Breast epithelium (tissue), 4 donors: ENCODE measurements around the gene SPTB. TPM values are rescaled to one million over a fixed set of nuclear protein-coding genes. Genes with fewer than 3 reads are reported as not detected.

Experiments
- DNase-seq, 2 donors: peaks; one replicate each; pipeline ENCODE4 v3.0.0-alpha.2; 2019; ENCODE audit warnings: low spot score in 2 of 2
- H3K27ac ChIP-seq, 2 donors: fragments of 200-600 bp; sonication (generic) in 1 of 2; one replicate each; pipeline ENCODE4 v1.5.1; 2016 to 2019; ENCODE audit warnings: mild to moderate bottlenecking in 1 of 2
- H3K27me3 ChIP-seq, 2 donors: fragments of 200-600 bp; sonication (generic) in 1 of 2; one replicate each; pipeline versions ENCODE4 v1.5.1 to v1.6.0; 2017 to 2019; ENCODE audit warnings: control low read depth in 1 of 2, mild to moderate bottlenecking in 1 of 2
- H3K36me3 ChIP-seq: fragments of 200-600 bp; one replicate; pipeline ENCODE4 v1.5.1; 2019
- H3K4me1 ChIP-seq, 2 donors: fragments of 200-600 bp; sonication (generic); one replicate each; pipeline ENCODE4 v1.5.1; 2016 to 2019; ENCODE audit warnings: control low read depth in 1 of 2
- H3K4me3 ChIP-seq, 3 donors: fragments of 200-600 bp; sonication (generic); 1 replicate in 2 of 3; 2 replicates in 1 of 3; pipeline ENCODE4 v1.5.1; 2016 to 2019; ENCODE audit warnings: mild to moderate bottlenecking in 3 of 3, moderate library complexity in 2 of 3
- H3K9me3 ChIP-seq, 2 donors: fragments of 200-600 bp; sonication (generic) in 1 of 2; one replicate each; pipeline ENCODE4 v1.5.1; 2016 to 2019; ENCODE audit warnings: control low read depth in 1 of 2
- POLR2A ChIP-seq: fragments of 450-650 bp; IDR thresholded peaks from one replicate; pipeline ENCODE4 v1.6.1; 2016; ENCODE audit warnings: antibody characterized with exemption, mild to moderate bottlenecking, moderate library complexity
- POLR2AphosphoS5 ChIP-seq, 3 donors: sonication (generic); formaldehyde crosslinking; IDR thresholded peaks; one replicate each; pipeline ENCODE4 v1.6.1; 2017; ENCODE audit warnings: antibody characterized with exemption in 3 of 3
- intact Hi-C: fragments of 100-400 bp; cut with DNase I; formaldehyde crosslinking; loops from one replicate; pipeline ENCODE4 v1.15.1; 2023; ENCODE audit warnings: low total_unique reads
- total RNA-seq, 3 donors: library from RNA; depleted of rRNA; stranded (reverse); fragments of >200 nt; gene quantifications; one replicate each; pipeline ENCODE4 v1.1.0, GENCODE V29; 2016
- TF ChIP-seq, protein P1 (sequence below), 3 donors: fragments of 450-650 bp; IDR thresholded peaks; one replicate each; pipeline ENCODE4 v1.5.1; 2016 to 2017; ENCODE audit warnings: antibody characterized with exemption in 3 of 3, mild to moderate bottlenecking in 3 of 3, moderate library complexity in 3 of 3

Gene SPTB
- total RNA-seq, 3 donors from 2014 or later, result 0.88 to 2.6 (median 2.1) TPM

- H3K36me3 ChIP-seq, result no peaks in the 10 kb centered on the region
- no peak for DNase-seq
- no peaks in the 10 kb centered on the region for H3K9me3 ChIP-seq
- H3K27me3 ChIP-seq, result no peaks in the 10 kb centered on the region
- H3K4me3 ChIP-seq, result no peak overlapping the region
- intact Hi-C loops, result no loop called here
- no peak overlapping the region for H3K27ac ChIP-seq
- H3K4me1 ChIP-seq, result no peaks in the 10 kb centered on the region
- TF ChIP-seq POLR2A (no peak), POLR2AphosphoS5 (IDR thresholded peaks at IDR 0.05) (no peak)
- TF ChIP-seq, protein P1, sequence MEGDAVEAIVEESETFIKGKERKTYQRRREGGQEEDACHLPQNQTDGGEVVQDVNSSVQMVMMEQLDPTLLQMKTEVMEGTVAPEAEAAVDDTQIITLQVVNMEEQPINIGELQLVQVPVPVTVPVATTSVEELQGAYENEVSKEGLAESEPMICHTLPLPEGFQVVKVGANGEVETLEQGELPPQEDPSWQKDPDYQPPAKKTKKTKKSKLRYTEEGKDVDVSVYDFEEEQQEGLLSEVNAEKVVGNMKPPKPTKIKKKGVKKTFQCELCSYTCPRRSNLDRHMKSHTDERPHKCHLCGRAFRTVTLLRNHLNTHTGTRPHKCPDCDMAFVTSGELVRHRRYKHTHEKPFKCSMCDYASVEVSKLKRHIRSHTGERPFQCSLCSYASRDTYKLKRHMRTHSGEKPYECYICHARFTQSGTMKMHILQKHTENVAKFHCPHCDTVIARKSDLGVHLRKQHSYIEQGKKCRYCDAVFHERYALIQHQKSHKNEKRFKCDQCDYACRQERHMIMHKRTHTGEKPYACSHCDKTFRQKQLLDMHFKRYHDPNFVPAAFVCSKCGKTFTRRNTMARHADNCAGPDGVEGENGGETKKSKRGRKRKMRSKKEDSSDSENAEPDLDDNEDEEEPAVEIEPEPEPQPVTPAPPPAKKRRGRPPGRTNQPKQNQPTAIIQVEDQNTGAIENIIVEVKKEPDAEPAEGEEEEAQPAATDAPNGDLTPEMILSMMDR (IDR thresholded peaks at IDR 0.05), result no peak
These were observed 46.8 kb upstream of the SPTB start for GRCh38 chr14:64926398-64926995.

GRCh38 chr14:64923015-64923414, 43.3 kb upstream of the SPTB start:
- no peak for DNase-seq
- Histone ChIP-seq H3K4me3 (no peak overlapping the region), H3K4me1 (no peaks in the 10 kb centered on the region), H3K27ac (no peak overlapping the region), H3K36me3 (no peaks in the 10 kb centered on the region), H3K27me3 (no peaks in the 10 kb centered on the region), H3K9me3 (no peaks in the 10 kb centered on the region)
- intact Hi-C loops, result no loop called here
- no peak for TF ChIP-seq POLR2AphosphoS5 (IDR thresholded peaks at IDR 0.05)
- TF ChIP-seq, protein P1 (IDR thresholded peaks at IDR 0.05), result no peak
- no peak for TF ChIP-seq POLR2A

- no peaks in the 10 kb centered on the region for H3K9me3 ChIP-seq
- H3K27ac ChIP-seq, result no peak overlapping the region
- intact Hi-C loops, result no loop called here
- peaks cover 0 to 4% of the 10 kb centered on the region in 2 donors for H3K4me1 ChIP-seq
- DNase-seq, result no peak
- no peaks in the 10 kb centered on the region for H3K36me3 ChIP-seq
- TF ChIP-seq POLR2AphosphoS5 (IDR thresholded peaks at IDR 0.05) (no peak), POLR2A (no peak)
- TF ChIP-seq, protein P1 (IDR thresholded peaks at IDR 0.05), result no peak
- H3K4me3 ChIP-seq, result no peak overlapping the region
- H3K27me3 ChIP-seq, result no peaks in the 10 kb centered on the region
These were observed 40.8 kb upstream of the SPTB start for GRCh38 chr14:64920465-64920864.

DNA sequence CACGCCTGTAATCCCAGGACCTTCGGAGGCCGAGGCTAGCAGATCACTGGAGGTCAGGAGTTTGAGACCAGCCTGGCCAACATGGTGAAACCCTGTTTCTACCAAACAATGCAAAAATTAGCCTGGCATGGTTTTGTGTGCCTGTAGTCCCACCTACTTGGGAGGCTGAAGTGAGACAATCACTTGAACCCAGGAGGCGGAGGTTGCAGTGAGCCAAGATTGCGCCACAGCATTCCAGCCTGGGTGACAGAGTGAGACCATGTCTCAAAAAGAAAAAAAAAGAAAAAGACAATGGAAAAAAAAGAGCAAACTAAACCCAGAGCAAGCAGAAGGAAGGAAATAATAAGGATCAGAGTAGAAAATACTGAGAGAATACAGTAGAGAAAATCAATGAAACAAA, 39.9 kb upstream of the SPTB start:
- peaks cover 0 to 7% of the 10 kb centered on the region in 2 donors for H3K4me1 ChIP-seq
- no peak overlapping the region for H3K4me3 ChIP-seq
- DNase-seq, result no peak
- no peak for TF ChIP-seq POLR2AphosphoS5 (IDR thresholded peaks at IDR 0.05)
- intact Hi-C loops, result no loop called here
- H3K9me3 ChIP-seq, result no peaks in the 10 kb centered on the region
- H3K36me3 ChIP-seq, result no peaks in the 10 kb centered on the region
- H3K27ac ChIP-seq, result no peak overlapping the region
- H3K27me3 ChIP-seq, result no peaks in the 10 kb centered on the region

DNA sequence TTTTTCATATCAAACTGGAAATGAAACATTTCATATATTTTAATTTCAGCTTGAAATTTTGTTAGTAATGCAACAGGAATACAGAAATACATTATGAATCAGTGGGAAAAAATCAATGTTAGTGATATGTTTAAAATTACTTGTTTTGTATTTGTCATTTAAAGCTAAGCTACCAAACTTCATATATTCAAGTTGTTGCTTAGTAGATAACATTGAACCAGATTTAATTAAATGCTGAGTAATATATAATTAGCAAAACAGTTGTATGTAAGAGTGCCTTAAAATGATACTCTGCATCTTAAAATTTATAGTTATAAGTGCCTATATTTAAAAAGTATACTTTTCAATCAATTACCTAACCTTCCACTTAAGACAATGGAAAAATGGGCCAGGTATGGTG, 39.5 kb upstream of the SPTB start:
- Histone ChIP-seq H3K4me1 (peaks cover 0 to 7% of the 10 kb centered on the region in 2 donors), H3K27ac (no peak overlapping the region), H3K27me3 (no peaks in the 10 kb centered on the region), H3K9me3 (no peaks in the 10 kb centered on the region), H3K4me3 (no peak overlapping the region), H3K36me3 (no peaks in the 10 kb centered on the region)
- intact Hi-C loops, result no loop called here
- no peak for DNase-seq
- TF ChIP-seq, protein P1 (IDR thresholded peaks at IDR 0.05), result no peak
- TF ChIP-seq POLR2AphosphoS5 (IDR thresholded peaks at IDR 0.05) (no peak), POLR2A (no peak)

DNA sequence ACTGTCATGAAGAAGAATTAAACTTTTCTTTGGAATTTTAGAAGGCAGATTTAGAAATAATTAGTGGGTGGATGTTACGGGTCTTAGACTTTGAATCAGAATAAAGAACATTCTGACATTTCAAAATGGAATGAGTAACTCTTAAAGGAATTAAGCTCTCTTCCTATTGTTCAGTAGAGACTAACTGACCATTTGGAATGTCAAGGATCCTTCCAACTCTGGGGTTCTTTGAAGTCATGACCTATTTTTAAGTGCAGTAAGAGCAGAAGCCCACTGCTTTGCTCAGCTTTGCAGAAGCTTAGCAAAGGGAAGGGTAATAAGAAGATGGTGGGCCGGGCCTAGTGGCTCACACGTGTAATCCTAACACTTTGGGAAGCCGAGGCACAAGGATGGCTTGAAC, 38.5 kb upstream of the SPTB start:
- H3K27ac ChIP-seq, result no peak overlapping the region
- H3K9me3 ChIP-seq, result no peaks in the 10 kb centered on the region
- peaks cover 0 to 7% of the 10 kb centered on the region in 2 donors for H3K4me1 ChIP-seq
- H3K4me3 ChIP-seq, result no peak overlapping the region
- intact Hi-C loops, result no loop called here
- no peak for DNase-seq
- H3K27me3 ChIP-seq, result no peaks in the 10 kb centered on the region
- TF ChIP-seq, protein P1 (IDR thresholded peaks at IDR 0.05), result no peak
- TF ChIP-seq POLR2A, result no peak
- TF ChIP-seq POLR2AphosphoS5 (IDR thresholded peaks at IDR 0.05), result no peak
- H3K36me3 ChIP-seq, result no peaks in the 10 kb centered on the region
